KOPT-K1 (cell line): Measurements from ENCODE around the gene ZNF341.

Experiments used
- H3K27ac ChIP-seq: fragments of 200-600 bp; sonication (generic); 2 replicates; pipeline ENCODE4 v1.5.1; 2016; ENCODE audit warnings: antibody characterized with exemption, mild to moderate bottlenecking, low read depth, low read length; ENCODE audit not compliant: poor library complexity, severe bottlenecking
- H3K36me3 ChIP-seq: fragments of 200-600 bp; sonication (generic); 2 replicates; pipeline ENCODE4 v1.5.1; 2017; ENCODE audit warnings: antibody characterized with exemption, mild to moderate bottlenecking, low read length, moderate library complexity; ENCODE audit not compliant: insufficient read depth
- H3K9me3 ChIP-seq: fragments of 200-600 bp; sonication (generic); 2 replicates; pipeline ENCODE4 v1.5.1; 2017; ENCODE audit warnings: antibody characterized with exemption, low read length, mild to moderate bottlenecking; ENCODE audit not compliant: insufficient read depth, poor library complexity, severe bottlenecking

The ZNF341 gene

DNA sequence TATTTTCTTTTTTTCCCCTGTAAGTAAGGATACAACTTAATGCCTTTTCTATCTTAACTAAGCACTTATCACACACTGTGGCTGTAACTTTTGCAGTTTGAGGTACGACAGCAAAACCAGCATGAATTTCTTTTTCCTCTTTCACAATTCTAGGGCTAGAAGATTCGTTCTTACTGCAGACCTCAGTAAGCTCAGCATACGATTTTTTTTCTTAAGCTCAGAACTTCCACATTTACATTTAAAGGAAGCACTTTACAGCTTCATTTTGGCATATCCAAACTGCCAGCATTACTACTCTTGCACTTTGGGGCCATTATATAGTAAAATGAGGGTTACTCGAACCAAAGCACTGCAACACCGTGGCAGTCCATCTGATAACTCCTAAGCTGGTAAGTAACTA is 78.5 kb downstream of the ZNF341 start:
- Histone ChIP-seq H3K27ac (no peak overlapping the region), H3K36me3 (peaks cover 7% of the 10 kb centered on the region), H3K9me3 (no peaks in the 10 kb centered on the region)

DNA sequence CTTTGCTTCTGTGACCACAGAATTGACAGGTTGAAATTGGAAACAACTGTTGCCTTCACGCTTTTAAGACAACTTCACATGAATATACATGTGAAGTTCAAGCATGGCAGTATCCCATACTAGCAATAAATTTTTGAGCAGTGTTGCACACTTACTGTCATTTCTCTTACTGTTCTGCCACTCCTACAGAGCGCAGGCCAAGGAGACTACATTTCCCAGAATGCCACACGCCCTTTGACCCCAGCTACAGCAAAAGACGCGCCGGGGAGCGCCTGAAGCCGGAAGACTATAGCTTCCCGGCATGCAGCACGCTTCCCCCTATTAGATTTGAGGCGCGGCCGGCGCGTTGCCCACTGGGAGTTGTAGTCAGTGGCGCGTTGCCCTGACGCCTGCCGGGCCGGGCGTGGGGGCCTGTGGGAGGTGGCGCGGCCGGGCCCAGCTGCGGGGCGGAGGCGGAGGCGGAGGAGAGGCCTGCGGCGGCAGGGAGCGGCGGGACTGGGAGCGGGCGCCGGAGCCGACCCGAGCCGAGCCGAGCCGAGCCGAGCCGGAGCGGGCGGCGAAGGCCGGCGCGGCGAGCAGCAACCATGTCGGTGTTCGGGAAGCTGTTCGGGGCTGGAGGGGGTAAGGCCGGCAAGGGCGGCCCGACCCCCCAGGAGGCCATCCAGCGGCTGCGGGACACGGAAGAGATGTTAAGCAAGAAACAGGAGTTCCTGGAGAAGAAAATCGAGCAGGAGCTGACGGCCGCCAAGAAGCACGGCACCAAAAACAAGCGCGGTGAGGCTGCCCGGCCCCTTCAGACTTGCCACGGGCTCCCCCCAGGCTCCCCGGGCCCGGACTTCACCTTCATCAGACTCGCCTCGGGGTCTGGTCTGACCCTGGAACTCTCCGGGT is 79.3 kb downstream of the ZNF341 start, which contains the start of gene CHMP4B:
Gene CHMP4B, plus strand, starts transcription at position 464 of the 891 bp plus-strand sequence. Its CDS starts 121 bp downstream, at position 585.
- Histone ChIP-seq H3K27ac (peak within 1 kb of the TSS; percentile 87), H3K36me3 (peaks cover 16% of the 10 kb centered on the region), H3K9me3 (no peaks in the 10 kb centered on the region)

DNA sequence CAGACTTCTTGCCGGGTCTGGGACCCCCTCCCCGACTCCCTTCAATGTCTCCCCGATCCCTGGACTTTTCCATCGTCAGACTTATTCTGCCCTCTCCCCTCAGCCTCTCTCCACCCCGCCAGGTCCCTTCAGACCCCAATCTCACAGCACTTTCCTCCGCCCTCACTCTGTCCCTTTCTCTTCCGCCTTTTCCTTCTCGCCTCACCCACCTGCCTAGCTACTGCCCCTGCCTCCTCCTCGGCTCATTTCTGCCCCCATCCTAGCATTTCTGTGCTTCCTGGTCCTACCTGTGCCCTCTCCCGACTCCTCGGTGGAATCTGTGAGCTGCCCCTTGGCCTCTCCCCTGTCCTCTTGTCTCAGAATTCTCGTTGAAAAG is 80.0 kb downstream of the ZNF341 start:
- no peaks in the 10 kb centered on the region for H3K9me3 ChIP-seq

DNA sequence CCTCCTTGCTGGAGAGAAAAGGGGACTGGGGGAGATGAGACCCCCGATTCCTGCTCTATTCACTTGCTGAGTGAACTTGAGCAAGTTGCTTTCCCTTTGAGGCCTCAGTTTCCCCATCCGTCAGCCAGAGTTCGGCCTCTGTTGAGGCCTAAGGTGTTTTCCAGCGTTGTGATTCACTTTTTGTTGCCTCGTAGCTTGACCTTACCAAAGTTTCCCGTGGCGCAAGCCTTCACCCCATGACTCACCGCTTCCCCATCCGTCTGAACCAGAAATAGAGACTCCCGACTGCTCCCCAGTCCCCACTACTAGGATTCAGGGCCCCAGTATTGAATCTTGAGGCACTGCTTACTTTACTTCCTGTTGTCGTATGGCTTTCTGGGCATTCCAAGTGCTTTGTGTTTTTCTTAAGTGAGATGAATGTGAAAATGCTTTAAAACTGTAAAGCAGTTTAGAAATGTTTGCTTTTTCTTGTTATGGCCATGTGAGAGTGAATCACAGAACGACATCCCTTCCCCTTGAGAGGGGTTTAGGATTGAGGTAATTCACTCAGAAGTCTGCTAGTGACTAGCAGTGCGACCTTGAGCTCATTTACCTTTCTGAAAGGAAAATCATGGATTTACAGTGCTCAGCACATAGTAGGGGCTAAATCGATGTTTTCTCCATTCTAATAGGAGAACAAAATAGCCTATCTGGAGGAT is 80.5 kb downstream of the ZNF341 start:
- Histone ChIP-seq H3K36me3 (peaks cover 23% of the 10 kb centered on the region), H3K9me3 (no peaks in the 10 kb centered on the region), H3K27ac (peak overlapping the region; percentile 87)

More for the DNA sequence above, 80.0 kb downstream of the ZNF341 start:
- Histone ChIP-seq H3K27ac (peak overlapping the region; percentile 87), H3K36me3 (peaks cover 19% of the 10 kb centered on the region)

DNA sequence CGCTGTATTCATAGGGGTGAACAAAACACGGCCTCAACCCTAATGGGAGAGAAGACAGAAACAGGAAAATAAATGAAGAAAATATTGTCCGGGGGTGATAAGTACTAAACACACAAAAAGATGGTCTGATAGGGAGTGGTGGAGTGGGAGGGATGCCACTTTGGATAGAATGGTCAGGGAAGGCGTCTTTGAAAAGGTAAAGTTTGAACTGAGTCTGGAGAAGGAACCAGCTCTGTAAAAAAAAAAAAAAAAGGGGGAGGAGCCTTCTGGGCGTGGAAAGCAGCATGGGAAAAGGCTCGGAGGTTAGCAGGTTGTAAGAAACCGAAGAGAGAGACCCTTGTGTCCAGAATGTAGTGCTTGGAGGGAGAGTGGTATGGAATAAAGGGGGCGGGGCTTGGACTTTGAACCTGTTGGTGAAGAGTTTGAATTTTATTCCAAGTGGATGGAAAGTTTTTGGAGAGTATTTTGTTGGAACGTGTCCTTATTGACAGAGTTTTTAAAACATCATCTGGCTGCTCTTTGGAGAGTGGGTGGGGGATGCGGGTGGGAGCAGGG is 81.2 kb downstream of the ZNF341 start:
- Histone ChIP-seq H3K27ac (peak overlapping the region; percentile 87), H3K36me3 (peaks cover 24% of the 10 kb centered on the region), H3K9me3 (no peaks in the 10 kb centered on the region)

DNA sequence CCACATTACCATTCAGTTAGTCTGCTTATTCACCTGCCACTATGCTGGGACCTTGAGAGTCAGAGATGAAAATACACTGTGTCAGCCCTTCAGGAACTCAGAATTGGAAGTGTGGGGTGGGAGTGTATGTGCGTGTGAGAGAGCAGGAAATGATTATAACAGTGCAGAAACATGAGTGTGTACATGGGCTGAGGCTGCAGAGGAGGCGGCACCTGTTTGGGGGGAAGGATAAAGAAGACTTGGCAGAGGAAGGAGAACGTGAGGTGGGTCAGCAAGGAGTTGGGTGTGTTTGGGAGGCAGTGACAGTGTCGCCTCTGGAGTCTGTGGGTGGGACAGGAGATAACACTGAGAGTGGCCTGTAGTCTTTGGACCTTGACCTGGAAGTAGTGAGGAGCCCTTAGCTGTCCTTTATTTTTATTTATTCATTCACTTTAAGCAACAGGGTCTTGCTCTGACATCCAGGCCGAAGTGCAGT is 82.5 kb downstream of the ZNF341 start:
- H3K36me3 ChIP-seq, result peaks cover 37% of the 10 kb centered on the region
- H3K27ac ChIP-seq, result no peak overlapping the region
- no peaks in the 10 kb centered on the region for H3K9me3 ChIP-seq

DNA sequence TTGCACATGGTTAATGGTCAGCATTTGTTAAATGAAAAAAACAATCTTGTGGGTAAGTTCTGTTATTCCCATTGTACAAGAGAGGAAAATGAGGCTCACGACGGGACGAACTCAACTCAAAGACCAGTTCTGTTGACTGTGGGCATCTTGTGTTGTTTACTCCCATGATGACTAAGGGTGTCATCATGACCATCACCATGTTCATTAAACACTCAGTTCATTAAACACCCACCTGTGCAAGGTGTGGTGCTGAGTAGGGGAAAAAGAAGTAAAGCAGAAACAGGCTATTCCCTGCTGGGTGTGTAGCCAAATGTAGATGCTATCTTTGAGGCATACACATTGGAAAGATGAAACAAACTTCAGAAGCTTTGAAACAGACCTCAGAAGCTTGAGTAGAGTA is 83.9 kb downstream of the ZNF341 start:
- peaks cover 42% of the 10 kb centered on the region for H3K36me3 ChIP-seq
- H3K27ac ChIP-seq, result no peak overlapping the region
- H3K9me3 ChIP-seq, result no peaks in the 10 kb centered on the region

DNA sequence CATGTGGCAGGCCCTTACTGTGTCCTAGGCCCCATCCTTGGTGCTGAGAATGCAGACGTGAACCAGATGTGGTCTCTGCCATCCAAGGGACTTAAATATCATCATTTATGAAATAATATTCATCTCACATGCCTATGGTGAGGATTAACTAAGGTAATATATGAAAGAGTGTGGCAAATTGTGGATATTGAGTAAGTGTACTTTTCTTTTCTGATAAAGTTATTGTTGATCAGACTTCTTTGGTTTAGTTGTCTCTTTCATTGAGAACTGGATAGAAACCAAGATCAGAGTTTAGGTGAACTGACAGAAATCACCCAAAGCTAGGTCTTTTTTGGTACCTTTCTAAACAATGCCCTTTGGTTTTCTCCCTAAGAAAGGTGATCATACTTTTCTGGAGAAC is 84.4 kb downstream of the ZNF341 start:
- Histone ChIP-seq H3K36me3 (peaks cover 42% of the 10 kb centered on the region), H3K9me3 (no peaks in the 10 kb centered on the region), H3K27ac (no peak overlapping the region)

DNA sequence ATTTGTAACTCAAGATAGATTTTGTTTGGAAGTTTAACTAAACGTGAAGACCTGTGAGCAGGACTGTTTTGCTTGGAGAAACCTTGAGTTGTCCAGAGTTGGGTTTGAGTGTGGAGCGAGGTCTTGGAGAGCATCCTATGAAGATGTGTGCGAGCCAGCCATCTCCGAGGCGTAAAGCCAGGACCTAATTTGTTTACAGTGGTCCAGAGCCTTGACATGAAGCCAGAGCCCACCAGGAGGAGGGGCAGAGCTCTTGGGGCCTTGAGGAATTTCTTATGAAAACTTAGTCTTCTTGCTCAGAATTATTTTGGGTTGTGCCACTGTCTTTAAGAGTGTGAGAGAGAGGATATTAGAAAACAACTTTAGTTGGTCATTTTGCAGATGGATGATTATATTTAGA is 85.6 kb downstream of the ZNF341 start:
- H3K9me3 ChIP-seq, result no peaks in the 10 kb centered on the region
- H3K27ac ChIP-seq, result no peak overlapping the region
- H3K36me3 ChIP-seq, result peaks cover 42% of the 10 kb centered on the region

DNA sequence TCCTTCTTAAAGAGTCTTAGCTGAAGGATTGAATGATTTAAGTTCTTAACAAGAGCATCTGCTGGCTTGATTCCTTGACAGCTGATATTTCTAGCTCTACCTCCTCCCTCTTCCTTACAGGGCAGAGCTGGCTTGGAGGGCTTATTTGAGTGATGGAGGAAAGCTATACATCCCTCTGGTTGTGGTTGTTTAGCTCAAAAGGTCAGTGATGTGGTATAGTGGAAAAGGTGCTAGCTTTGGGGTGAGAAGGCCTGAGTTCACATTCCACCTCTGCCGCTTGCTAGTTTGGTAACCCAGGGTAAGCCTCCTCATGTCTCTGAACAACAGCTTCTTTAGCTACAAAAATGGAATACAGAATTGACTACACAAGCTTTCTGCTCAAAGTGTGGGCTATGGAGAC is 87.7 kb downstream of the ZNF341 start:
- no peak overlapping the region for H3K27ac ChIP-seq
- H3K9me3 ChIP-seq, result no peaks in the 10 kb centered on the region
- H3K36me3 ChIP-seq, result peaks cover 51% of the 10 kb centered on the region

DNA sequence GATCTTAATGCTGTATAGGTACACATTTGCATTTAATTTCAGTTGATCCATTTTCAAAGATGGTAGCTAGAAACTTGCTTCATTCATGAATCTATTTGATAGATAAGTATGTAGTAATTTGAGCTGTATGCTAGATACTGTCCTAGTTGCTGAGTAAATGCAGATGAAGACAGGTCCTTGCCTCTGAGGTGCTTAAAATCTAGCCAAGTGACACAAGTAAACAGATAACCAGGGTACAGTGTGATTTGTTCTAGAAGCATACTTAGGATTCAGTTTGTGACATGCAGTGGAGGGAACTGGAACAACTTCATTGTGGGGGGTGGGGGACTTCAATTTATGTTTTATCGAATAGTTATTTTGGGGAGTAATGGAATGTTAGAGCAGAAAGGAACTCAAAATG is 88.6 kb downstream of the ZNF341 start:
- Histone ChIP-seq H3K9me3 (no peaks in the 10 kb centered on the region), H3K36me3 (peaks cover 43% of the 10 kb centered on the region), H3K27ac (no peak overlapping the region)

DNA sequence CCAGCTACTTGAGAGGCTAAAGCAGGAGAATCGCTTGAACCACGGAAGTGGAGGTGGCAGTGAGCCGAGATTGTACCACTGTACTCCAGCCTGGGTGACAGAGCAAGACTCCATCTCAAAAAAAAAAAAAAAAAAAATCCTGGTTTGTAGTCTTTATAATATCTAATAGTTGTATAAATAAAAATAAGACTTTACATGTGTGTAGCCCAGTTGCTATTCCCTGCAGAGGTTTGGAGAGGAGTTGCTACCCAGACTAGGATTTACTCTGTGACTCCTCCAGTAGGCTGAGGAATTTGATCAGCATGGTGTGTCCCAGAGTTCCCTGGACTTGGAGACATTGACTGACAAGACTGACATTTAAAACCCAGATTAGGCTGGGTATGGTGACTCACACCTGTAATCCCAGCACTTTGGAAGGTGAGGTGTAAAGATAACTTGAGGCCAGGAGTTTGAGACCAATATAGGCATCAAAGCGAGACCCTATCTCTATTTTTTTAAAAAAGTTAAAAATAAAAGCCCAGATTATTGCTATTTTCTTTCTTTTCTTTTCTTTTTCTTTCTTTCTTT is 89.6 kb downstream of the ZNF341 start:
- peaks cover 34% of the 10 kb centered on the region; the same call in 1 of the 2 replicates for H3K36me3 ChIP-seq
- H3K27ac ChIP-seq, result no peak overlapping the region
- no peaks in the 10 kb centered on the region for H3K9me3 ChIP-seq

DNA sequence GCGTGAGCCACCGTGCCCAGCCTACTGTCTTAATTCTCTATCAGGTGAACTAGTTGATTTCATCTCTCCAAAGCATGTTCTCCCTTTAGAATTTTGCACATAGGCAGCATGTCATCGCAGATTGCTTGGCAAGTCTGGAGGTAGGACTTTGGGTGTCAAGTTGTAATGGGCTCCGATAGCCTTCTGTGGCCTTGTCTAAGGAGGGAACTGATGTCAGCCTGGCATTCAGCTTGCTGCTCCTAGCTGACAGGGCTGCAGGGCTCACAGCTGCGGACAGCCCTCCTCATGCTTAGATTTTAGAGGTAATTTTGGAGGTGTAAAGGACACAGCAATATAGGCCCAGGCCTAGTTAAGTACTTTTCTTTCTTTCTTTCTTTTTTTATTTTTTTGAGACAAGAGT is 90.6 kb downstream of the ZNF341 start:
- no peak overlapping the region for H3K27ac ChIP-seq
- H3K36me3 ChIP-seq, result peaks cover 28% of the 10 kb centered on the region; the same call in 1 of the 2 replicates

DNA sequence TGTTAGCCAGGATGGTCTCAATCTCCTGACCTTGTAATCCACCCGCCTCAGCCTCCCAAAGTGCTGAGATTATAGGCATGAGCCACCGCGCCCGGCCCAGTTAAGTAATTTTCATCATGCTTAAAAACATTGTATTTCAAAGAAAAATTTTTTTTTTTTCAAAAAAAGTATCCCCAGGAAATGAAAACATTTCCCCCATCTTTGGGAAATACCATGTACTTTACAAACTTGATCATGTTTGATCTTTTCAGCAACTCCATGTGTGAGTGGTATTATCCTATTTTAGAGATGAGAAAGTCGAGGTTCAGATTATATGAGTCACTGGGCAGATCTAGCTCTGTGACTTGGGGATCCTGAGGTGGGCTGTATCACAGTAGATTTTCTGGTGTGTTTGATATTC is 91.2 kb downstream of the ZNF341 start:
- Histone ChIP-seq H3K27ac (no peak overlapping the region), H3K9me3 (no peaks in the 10 kb centered on the region), H3K36me3 (peaks cover 26% of the 10 kb centered on the region; the same call in 1 of the 2 replicates)

More for the DNA sequence above, 90.6 kb downstream of the ZNF341 start:
- no peaks in the 10 kb centered on the region for H3K9me3 ChIP-seq

DNA sequence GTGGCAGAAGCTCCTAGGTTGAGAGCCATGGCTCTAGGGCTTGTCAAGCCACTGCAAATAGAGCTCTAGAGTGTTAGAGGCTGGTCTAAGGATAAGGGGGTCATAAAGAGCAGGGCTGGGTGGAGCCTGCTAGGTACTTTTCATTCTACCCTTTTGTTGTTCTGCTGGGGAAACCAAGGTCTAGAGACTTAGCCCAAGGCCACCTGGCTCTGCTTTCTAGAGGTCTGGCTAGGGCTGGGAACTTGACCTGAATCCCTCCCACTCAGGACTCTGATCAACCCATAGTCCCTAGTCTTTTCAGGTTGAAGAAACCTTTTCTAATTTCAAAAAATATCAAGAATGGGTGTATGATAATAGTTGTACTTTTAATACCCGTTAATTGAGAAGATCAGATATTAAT is 93.1 kb downstream of the ZNF341 start:
- H3K27ac ChIP-seq, result no peak overlapping the region
- H3K9me3 ChIP-seq, result no peaks in the 10 kb centered on the region
- H3K36me3 ChIP-seq, result peaks cover 9% of the 10 kb centered on the region; the same call in 1 of the 2 replicates
